Measurements from ENCODE around the gene SLC26A1.

SLC26A1 gene

DNA sequence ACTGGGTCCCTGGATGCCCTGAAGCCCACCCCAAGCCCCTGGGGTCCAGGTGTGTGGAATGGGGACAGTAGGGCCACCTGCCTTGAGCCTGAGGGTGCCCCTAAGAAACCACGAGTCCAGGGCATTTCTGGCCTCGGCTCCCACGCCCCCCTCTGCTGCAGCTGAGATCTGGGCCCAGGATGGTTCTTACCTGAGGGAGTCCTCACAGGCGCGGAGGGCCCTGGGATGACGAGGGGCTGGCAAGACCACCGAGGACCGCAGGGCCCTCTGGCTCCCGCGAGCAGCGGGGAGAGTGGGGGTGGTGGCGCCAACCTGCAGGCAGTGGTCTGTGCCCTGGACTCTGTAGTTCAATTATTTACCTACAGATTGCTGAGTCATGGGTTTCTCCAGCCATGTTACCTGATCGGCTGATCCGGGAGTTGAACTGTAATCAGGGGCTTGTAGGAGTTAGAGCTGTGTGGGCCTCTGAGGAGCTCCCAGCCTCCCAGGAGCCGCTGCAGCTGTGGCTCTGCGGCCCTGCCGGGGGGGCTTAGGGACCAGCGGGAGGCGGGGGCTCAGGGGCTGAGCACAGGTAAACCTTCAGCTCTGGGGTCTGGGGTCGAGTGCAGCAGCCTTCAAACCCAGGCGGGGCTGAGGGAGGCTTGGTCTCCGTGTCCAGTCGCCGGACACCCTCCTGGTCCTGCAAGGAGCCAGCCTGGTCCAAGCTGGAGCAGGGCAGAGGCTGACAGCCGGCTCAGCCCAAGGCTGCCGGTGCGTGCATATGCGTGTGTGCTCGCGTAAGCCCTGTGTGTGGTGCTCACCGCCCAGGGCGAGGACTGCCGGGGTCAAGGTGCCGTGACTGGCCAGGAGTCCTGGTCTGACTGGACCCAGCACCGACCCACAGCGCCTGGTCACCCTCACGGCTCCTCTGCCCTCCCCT lies at the start of gene SLC26A1:
Gene SLC26A1, minus strand, starts transcription at position 294 of the 919 bp plus-strand sequence. CDS start 1,701 bp downstream, outside the sequence.
- DNase-seq (ENCODE audit: low read depth in 2 of 2), result no peak

DNA sequence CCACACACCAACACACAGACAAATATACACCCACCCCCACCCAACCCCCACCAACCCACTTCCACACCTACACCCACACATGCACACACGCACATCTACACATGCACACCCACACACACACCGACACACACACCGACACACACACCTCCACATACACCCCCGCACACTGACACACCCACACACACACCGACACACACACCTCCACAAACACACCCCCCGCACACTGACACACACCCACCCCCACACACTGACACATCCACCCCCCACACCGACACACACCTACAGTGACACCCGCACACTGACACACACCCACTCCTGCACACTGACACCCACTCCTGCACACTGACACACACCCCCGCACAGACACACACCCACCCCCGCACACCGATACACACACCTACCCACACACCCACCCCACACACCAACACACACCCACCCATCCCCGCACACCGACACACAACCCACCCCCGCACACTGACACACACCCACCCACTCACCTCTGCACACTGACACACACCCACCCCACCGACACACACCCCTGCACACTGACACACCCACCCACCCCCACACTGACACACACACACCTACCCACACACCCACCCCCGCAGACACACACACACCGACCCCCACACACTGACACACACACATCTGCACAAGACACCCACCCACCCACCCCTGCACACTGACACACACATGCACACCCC lies 49.3 kb upstream of the SLC26A1 start:
- DNase-seq (ENCODE audit: low read depth in 2 of 2), result no peak

DNA sequence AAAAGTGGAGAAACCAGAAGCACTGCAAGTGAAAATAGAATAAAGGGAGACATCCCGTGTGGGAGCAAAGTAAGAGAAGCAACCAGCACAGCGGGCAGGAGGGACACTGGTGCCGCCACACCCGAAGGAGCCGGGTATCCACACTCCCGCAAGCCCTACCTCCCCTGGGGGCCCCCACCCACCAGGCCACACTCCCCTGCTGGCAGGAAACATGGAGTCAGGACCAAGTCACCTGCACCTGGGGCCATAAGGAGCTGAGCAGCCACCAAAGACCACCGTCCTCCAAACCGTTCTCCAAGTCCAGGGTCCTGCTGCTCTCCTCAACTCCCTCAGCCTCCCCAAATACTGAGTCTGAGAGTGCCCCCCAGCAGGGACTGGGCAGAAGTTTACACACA lies 48.7 kb upstream of the SLC26A1 start:
- no peak for DNase-seq (ENCODE audit: low read depth in 2 of 2)

GRCh38 chr4:1041147-1041935 lies 48.1 kb upstream of the SLC26A1 start:
- no peak for DNase-seq (ENCODE audit: low read depth in 2 of 2)

DNA sequence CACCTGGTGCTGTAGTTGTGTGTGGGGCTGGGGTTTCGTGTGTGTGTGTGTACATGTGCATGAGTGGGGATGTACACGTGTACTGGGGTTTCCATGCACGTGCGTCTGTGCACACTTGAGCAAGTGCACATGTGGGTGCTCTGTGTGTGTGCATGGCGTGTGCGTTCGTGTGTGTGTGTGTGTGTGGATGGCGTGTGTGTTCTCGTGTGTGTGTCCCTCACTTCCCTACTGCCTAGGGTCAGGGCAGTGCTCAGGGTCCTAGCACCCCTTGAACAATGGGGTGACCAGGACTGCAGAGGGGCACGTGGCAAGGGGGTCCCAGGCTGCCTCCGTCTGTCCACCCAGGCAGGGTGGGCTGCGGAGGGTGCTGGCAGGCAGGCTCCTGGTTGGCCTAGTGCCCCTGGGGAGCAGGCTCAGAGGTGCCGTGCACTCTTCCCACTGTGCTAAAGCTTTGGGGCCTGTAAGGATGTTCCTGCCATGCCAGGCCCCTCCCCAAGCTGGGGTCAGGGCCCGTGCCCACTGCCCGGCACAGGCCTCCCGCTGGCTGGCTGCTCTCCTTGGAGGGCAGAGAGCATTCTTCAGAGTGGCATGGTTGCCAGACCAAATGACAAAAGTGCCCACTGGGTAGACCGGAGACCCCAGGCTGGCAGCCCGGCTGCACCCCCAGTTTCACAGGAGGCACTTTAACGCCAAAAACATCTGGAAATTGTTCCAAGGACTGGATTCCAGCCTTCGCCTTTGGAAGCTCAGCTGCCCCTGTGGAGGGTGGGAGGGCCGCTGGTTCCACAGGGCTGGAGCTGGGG lies 47.3 kb upstream of the SLC26A1 start:
- DNase-seq (ENCODE audit: low read depth in 2 of 2), result no peak

DNA sequence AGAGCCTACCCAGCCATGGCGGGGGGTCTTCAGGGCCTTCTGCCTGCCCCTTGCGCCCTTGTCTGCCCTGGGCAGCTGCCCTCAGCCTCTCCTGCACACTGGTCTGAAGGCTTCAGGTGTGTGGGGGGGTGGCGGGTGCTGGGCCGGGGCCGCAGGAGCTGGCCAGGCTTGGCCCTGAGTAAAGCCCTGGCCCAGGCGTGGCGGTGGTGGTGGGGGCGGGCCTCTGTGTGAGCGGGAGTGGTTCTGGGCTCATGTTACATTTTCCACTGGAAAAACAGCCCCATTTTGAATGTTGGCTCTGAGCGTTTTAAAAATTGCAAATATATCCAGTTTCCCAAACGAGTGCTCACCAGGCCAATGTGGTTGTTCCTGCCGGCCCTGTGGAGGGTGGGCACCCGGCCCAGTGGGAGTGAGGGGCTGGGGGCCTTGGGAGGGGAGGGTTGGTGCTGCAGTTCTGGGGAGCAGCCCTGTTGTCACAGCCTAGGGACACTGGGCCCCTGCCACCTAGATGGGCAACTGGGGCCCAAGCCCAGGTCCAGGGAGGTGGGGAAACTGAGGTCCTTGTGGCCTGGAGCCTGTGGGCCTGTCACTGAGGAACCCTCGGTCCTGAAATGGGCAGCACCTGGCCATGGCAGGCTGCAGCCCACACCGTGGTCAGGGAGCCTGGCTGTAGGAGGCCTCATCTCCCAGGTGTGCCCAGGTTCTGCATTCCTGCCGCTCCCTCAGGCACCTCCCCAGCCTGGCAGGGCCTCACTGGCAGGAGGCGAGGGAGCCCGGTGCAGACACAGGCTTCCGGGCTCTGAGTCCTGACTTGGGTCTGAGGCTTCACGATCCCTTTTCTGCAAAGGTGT lies 46.5 kb upstream of the SLC26A1 start:
- DNase-seq (ENCODE audit: low read depth in 2 of 2), result no peak

- no peak for DNase-seq (ENCODE audit: low read depth in 2 of 2)
Observed at GRCh38 chr4:1038948-1039492, 45.8 kb upstream of the SLC26A1 start.

DNA sequence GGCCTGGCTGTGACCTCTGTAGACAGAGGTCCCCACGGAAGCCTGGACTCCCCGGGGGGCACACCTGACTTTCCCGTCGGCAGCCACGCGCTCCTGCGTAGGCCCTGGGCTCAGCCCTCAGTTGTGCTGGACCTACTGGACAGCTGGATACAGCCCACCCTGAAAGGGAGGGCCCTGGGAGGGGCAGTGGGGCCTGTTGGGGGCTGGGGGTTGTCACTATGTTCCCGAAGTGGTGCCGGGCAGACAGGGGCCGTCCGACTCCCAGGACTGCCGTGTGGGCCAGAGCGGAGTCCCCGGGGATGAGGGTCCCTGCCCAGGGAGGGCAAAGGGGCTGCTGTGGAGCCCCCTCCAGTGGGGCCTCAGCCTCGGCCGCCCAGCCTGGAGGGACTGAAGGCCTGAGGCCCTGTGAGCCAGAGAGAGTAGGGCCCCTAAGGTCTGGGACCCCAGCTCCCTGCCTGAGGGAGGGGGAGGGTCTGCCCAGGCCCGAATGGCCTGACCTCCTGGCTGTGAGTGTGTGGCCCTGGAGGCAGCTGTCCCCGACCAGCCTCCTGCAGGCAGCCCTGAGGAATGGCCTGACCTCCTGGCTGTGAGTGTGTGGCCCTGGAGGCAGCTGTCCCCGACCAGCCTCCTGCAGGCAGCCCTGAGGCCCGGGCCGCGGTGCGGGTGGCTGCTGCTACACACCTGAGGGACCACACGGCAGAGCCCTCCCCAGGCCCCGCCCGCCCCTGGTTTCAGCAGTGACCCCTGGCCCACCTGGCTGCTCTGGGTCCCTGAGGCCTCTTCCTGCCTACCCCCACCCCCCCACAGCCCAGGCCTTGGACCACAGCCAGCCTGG lies 44.0 kb upstream of the SLC26A1 start:
- no peak for DNase-seq (ENCODE audit: low read depth in 2 of 2)

DNA sequence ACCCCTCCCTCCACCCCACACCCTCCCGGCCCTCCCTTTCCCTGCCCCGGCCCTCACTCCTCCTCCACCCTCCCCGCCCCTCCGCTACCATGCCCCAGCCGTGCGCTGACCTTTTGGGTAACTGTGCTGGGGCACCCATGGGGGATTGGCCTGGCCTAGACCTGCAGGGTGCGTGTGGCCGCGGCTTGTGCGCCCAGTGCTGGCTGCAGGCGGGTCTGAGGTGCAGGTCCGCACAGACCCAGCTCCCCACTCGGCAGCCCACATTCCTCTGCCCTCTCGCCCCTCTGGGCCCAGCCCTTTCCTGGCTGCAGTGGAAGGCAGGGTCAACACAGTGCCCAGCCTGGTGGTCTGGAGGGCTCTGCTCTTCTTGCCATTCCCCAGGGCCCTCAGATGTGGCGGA lies 42.9 kb upstream of the SLC26A1 start:
- no peak for DNase-seq (ENCODE audit: low read depth in 2 of 2)

DNA sequence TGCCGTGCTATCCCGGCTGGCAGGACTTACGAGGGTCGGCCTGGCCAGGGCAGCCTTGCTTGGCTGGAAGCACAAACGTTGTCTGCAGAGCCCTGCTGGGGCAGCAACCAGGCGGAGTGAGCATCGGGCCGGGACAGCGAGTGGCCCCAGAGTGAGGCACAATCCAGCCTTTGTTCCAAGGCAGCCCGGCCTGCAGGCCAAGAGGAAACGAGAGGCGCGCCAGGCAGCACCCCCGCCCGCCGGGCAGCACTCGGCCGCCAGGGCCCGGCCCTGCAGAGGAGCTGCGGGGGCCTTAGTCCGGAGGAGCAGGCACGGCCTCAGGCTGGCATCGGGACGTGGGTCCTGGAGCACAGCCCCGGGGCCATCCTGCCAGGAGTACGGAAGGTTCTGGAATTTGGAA lies 42.3 kb upstream of the SLC26A1 start:
- no peak for DNase-seq (ENCODE audit: low read depth in 2 of 2)

- no peak for DNase-seq (ENCODE audit: low read depth in 2 of 2)
Observed at GRCh38 chr4:1033840-1034551, 40.8 kb upstream of the SLC26A1 start.

DNA sequence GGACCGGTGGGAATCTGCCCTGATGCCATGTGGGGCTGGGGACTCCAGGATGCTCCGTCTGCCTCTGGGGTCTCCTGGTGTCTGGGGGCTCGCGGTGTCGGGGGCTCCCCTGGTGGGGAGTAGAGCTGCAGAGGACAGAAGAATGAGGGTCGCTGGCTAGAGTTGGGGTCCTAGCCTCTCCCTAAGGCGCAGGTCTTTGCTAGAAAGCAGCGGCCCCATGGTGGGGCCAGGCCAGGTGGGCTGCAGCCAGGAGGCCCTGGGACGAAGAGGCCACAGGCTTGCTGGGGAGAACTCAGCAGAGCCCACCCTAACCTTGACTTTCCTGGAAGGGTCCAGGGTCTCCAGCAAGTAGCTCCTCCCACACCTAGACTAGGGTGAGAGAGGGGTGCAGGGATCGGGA lies 39.7 kb upstream of the SLC26A1 start:
- DNase-seq (ENCODE audit: low read depth in 2 of 2), result no peak

DNA sequence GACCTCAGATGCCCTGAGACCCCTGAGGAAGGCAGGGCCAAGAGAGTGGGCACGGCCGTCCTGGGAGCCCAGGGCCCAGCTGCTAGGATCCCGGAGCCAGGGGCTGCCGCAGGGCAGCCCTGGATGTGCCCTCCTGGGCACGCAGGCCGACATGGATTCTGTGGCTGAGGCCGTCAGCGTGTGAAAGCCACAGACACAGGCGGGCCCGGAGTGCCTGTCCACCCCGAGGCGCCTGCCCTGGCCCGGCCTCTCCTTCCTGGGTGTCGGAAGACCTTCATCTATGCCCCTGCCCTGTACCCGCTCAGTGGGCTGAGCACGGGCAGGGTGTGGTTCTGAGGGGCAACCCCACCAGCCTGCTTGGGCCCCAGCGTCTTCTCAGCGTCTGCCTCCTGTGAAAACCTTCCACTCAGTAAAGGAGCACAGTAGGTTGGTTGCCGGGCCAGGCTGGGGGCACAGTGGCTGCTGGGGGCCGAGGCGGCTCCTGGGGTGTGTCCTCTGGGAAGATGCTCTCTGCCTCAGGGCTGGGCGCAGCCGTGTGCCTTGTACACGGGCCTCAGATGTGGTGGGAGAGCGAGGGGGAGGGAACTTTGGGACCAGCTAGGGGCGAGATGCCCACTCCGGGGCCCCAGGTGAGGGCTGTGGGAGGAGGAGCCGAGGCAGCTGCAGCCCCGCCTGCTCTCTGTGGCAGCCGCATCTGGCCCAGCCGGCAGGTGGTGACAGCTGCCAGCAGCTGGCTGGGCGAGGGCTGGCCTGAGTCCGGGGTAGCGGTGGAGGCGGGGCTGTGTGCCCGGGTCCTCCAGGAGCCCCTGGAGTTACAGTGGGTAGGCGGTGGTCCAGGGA lies 39.0 kb upstream of the SLC26A1 start:
- DNase-seq (ENCODE audit: low read depth in 2 of 2), result no peak

- DNase-seq (ENCODE audit: low read depth in 2 of 2), result no peak
Observed at GRCh38 chr4:1031346-1031745, 38.1 kb upstream of the SLC26A1 start.

GRCh38 chr4:1030559-1030958 lies 37.4 kb upstream of the SLC26A1 start:
- DNase-seq (ENCODE audit: low read depth in 2 of 2), result no peak

GRCh38 chr4:1030031-1030430 lies 36.8 kb upstream of the SLC26A1 start:
- no peak for DNase-seq (ENCODE audit: low read depth in 2 of 2)

DNA sequence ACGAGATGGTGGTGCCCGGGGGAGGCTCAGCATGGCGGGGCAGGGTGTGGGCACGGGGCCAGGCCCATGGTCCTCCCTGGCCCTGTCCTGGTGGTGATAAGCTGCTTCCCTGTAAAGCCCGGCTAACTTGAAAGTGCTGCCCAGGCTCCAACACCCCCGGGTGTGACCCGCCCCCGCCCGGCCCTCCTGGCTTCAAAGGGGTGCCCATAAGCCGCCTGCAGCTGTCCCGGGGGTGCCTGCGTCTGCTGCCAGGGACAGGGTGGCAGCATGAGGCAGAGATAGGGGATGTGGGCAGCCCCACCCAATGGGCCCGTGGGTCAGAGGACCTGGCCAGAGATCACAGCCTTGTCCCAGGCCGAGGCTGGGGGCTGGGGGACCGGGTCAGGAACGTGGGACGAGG lies 36.3 kb upstream of the SLC26A1 start:
- no peak for DNase-seq (ENCODE audit: low read depth in 2 of 2)

All from stimulated activated CD8-positive, alpha-beta memory T cell treated with anti-CD3 and anti-CD28 coated beads, Interleukin-7, amount 100 ng/mL, for 4 hours (primary cell).